ENCODE data around the gene FKBP5.
A peak's percentile ranks its signal among the peaks of the same experiment; 100 is the strongest.
"Not testable (repeated sequence)": the region's sequence is repeated elsewhere in the genome, so short reads cannot be mapped to it uniquely, and the experiment has no call there.

FKBP5 gene

GRCh38 chr6:35691027-35691824 is 2.5 kb upstream of the FKBP5 start:
- no peak for DNase-seq (ENCODE audit: low read depth in 2 of 2)

- DNase-seq (ENCODE audit: low read depth in 2 of 2) = no peak
Measured at GRCh38 chr6:35690484-35690883, 1.8 kb upstream of the FKBP5 start.

- not testable (repeated sequence) for DNase-seq (ENCODE audit: low read depth in 2 of 2)
Measured at GRCh38 chr6:35690006-35690405, 1.3 kb upstream of the FKBP5 start.

- DNase-seq (ENCODE audit: low read depth in 2 of 2) = peak; percentile 34 to 47
Measured at GRCh38 chr6:35687658-35688604, 784 bp downstream of the FKBP5 start.

GRCh38 chr6:35686873-35687555 is 1.7 kb downstream of the FKBP5 start:
- no peak for DNase-seq (ENCODE audit: low read depth in 2 of 2)

- DNase-seq (ENCODE audit: low read depth in 2 of 2) = no peak
Measured at GRCh38 chr6:35686436-35686835, 2.3 kb downstream of the FKBP5 start.

- no peak for DNase-seq (ENCODE audit: low read depth in 2 of 2)
Measured at GRCh38 chr6:35683267-35683666, 5.4 kb downstream of the FKBP5 start.

GRCh38 chr6:35681298-35681697 is 7.4 kb downstream of the FKBP5 start:
- no peak for DNase-seq (ENCODE audit: low read depth in 2 of 2)

- no peak for DNase-seq (ENCODE audit: low read depth in 2 of 2)
Measured at GRCh38 chr6:35679399-35679798, 9.3 kb downstream of the FKBP5 start.

GRCh38 chr6:35678814-35679213 is 9.9 kb downstream of the FKBP5 start:
- DNase-seq (ENCODE audit: low read depth in 2 of 2) = no peak

GRCh38 chr6:35678021-35678654 is 10.6 kb downstream of the FKBP5 start:
- no peak for DNase-seq (ENCODE audit: low read depth in 2 of 2)

GRCh38 chr6:35677456-35677855 is 11.3 kb downstream of the FKBP5 start:
- DNase-seq (ENCODE audit: low read depth in 2 of 2) = no peak

- no peak for DNase-seq (ENCODE audit: low read depth in 2 of 2)
Measured at GRCh38 chr6:35675871-35676459, 12.8 kb downstream of the FKBP5 start.

- DNase-seq (ENCODE audit: low read depth in 2 of 2) = no peak
Measured at GRCh38 chr6:35674594-35674993, 14.1 kb downstream of the FKBP5 start.

GRCh38 chr6:35673755-35674154 is 15.0 kb downstream of the FKBP5 start:
- DNase-seq (ENCODE audit: low read depth in 2 of 2) = no peak

- DNase-seq (ENCODE audit: low read depth in 2 of 2) = not testable (repeated sequence)
Measured at GRCh38 chr6:35673284-35673666, 15.4 kb downstream of the FKBP5 start.

GRCh38 chr6:35670453-35670852 is 18.3 kb downstream of the FKBP5 start:
- not testable (repeated sequence) for DNase-seq (ENCODE audit: low read depth in 2 of 2)

GRCh38 chr6:35669451-35670045 is 19.2 kb downstream of the FKBP5 start:
- DNase-seq (ENCODE audit: low read depth in 2 of 2) = no peak

- DNase-seq (ENCODE audit: low read depth in 2 of 2) = no peak
Measured at GRCh38 chr6:35668744-35669450, 19.8 kb downstream of the FKBP5 start.

- no peak for DNase-seq (ENCODE audit: low read depth in 2 of 2)
Measured at GRCh38 chr6:35668096-35668495, 20.6 kb downstream of the FKBP5 start.

All from stimulated activated CD8-positive, alpha-beta memory T cell treated with anti-CD3 and anti-CD28 coated beads, Interleukin-2, amount 100 ng/mL, for 48 hours (primary cell).